ENCODE measurements around the gene ESRRB. TPM values are rescaled to one million over a fixed set of nuclear protein-coding genes. Genes with fewer than 3 reads are reported as not detected.
A peak's percentile ranks its signal among the peaks of the same experiment; 100 is the strongest.

Gene ESRRB
- total RNA-seq, 1 experiment from 2014 or later: 1.6 TPM

DNA sequence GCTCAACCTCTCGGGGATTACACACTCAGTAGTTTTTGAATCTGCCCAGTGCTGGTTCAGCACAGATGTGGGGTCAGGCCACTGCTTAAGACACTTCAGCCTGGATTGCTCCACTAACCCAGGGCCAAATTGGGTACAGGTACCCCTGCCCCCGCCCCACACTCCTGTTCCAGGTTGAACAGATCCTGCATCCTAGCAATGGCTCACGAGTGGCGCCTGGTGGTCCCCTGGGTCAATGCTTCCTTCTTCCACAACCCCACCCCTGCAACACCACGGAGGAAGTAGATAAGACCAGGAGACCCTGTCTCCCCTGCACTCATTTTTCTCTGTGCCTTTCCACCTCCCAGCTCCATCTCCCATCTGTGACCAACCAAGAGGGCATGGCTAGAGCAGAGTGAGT, 108.4 kb downstream of the ESRRB start:
- POLR2A ChIA-PET: no interaction called here
- Mint-ChIP-seq H3K27ac (no peak overlapping the region), H3K4me1 (peaks cover 25% of the 10 kb centered on the region), H3K27me3 (ENCODE audit: low read depth) (no peaks in the 10 kb centered on the region), H3K36me3 (no peaks in the 10 kb centered on the region), H3K9me3 (no peaks in the 10 kb centered on the region), H3K4me3 (no peak overlapping the region)
- peak; percentile 42 for DNase-seq (ENCODE audit: low spot score)
- TF ChIP-seq TP53 (CRISPR knock-in tag; IDR thresholded peaks at IDR 0.05) (no peak), ZNF423 (CRISPR knock-in tag; IDR thresholded peaks at IDR 0.05) (no peak), GABPB1 (CRISPR knock-in tag; IDR thresholded peaks at IDR 0.05) (no peak), MXD4 (CRISPR knock-in tag; IDR thresholded peaks at IDR 0.05; ENCODE audit: borderline replicate concordance) (no peak), ZNF317 (CRISPR knock-in tag; IDR thresholded peaks at IDR 0.05; ENCODE audit: borderline replicate concordance, low read depth) (no peak), JAZF1 (CRISPR knock-in tag; IDR thresholded peaks at IDR 0.05) (no peak), ZNF671 (CRISPR knock-in tag; IDR thresholded peaks at IDR 0.05) (no peak)
- TF ChIP-seq, protein P1, sequence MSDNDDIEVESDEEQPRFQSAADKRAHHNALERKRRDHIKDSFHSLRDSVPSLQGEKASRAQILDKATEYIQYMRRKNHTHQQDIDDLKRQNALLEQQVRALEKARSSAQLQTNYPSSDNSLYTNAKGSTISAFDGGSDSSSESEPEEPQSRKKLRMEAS (CRISPR knock-in tag; IDR thresholded peaks at IDR 0.05): no peak
- CTCF ChIA-PET: interaction anchor here (1.0 to 1.6 kb wide), 3 partner anchors 11 to 160 kb away, joined by 3 to 5 read pairs (median 4); no protein-coding TSS in a partner anchor
- ATAC-seq: peak; percentile 53

DNA sequence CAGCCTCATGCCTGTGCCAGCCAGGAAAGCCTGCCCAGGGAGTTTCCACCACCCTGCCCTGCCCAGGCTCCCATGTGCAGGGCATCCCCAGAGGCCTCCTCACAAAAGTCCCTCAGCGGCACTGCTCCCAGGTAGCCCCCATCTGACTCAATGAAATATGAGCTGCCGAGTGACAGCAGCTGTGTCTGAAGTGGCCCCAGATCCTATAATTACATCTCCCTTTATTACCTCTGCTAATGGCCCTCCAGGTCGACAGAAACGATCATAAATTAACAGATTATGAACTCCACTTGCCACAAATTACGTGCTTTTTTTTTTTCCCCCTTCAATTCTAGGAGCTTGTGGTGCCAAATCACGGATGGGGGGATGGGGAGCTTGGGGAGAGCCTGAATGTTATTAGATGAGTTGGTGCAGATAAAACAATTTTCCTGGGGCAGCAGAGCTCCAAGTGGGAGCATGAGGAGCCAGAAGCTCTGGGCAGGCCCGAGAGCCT, 110.4 kb downstream of the ESRRB start:
- peaks cover 16% of the 10 kb centered on the region for H3K4me1 Mint-ChIP-seq
- no peak for DNase-seq (ENCODE audit: low spot score)
- ChIA-PET POLR2A (interaction anchor here (0.5 kb wide), 1 partner anchor 156 kb away, joined by 3 read pairs; no protein-coding TSS in a partner anchor), CTCF (interaction anchor here (0.7 to 1.7 kb wide), 7 partner anchors 12 to 176 kb away, joined by 3 to 7 read pairs (median 4); no protein-coding TSS in a partner anchor)
- TF ChIP-seq, protein P1 (CRISPR knock-in tag; IDR thresholded peaks at IDR 0.05): no peak
- TF ChIP-seq ZNF232 (CRISPR knock-in tag; IDR thresholded peaks at IDR 0.05) (no peak), ZNF121 (CRISPR knock-in tag; IDR thresholded peaks at IDR 0.05) (no peak), KAT7 (CRISPR knock-in tag; IDR thresholded peaks at IDR 0.05; ENCODE audit: borderline replicate concordance) (no peak), FOXK1 (CRISPR knock-in tag; IDR thresholded peaks at IDR 0.05) (no peak), SOX15 (CRISPR knock-in tag; IDR thresholded peaks at IDR 0.05) (no peak)
- TF ChIP-seq, protein P2, sequence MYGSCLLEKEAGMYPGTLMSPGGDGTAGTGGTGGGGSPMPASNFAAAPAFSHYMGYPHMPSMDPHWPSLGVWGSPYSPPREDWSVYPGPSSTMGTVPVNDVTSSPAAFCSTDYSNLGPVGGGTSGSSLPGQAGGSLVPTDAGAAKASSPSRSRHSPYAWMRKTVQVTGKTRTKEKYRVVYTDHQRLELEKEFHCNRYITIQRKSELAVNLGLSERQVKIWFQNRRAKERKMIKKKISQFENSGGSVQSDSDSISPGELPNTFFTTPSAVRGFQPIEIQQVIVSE (CRISPR knock-in tag; IDR thresholded peaks at IDR 0.05; ENCODE audit: borderline replicate concordance): no peak
- TF ChIP-seq, protein P3, sequence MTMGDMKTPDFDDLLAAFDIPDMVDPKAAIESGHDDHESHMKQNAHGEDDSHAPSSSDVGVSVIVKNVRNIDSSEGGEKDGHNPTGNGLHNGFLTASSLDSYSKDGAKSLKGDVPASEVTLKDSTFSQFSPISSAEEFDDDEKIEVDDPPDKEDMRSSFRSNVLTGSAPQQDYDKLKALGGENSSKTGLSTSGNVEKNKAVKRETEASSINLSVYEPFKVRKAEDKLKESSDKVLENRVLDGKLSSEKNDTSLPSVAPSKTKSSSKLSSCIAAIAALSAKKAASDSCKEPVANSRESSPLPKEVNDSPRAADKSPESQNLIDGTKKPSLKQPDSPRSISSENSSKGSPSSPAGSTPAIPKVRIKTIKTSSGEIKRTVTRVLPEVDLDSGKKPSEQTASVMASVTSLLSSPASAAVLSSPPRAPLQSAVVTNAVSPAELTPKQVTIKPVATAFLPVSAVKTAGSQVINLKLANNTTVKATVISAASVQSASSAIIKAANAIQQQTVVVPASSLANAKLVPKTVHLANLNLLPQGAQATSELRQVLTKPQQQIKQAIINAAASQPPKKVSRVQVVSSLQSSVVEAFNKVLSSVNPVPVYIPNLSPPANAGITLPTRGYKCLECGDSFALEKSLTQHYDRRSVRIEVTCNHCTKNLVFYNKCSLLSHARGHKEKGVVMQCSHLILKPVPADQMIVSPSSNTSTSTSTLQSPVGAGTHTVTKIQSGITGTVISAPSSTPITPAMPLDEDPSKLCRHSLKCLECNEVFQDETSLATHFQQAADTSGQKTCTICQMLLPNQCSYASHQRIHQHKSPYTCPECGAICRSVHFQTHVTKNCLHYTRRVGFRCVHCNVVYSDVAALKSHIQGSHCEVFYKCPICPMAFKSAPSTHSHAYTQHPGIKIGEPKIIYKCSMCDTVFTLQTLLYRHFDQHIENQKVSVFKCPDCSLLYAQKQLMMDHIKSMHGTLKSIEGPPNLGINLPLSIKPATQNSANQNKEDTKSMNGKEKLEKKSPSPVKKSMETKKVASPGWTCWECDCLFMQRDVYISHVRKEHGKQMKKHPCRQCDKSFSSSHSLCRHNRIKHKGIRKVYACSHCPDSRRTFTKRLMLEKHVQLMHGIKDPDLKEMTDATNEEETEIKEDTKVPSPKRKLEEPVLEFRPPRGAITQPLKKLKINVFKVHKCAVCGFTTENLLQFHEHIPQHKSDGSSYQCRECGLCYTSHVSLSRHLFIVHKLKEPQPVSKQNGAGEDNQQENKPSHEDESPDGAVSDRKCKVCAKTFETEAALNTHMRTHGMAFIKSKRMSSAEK (CRISPR knock-in tag; IDR thresholded peaks at IDR 0.05; ENCODE audit: borderline replicate concordance): no peak
- H3K36me3 Mint-ChIP-seq: no peaks in the 10 kb centered on the region
- no peak for ATAC-seq
- H3K27ac Mint-ChIP-seq: no peak overlapping the region
- no peaks in the 10 kb centered on the region for H3K27me3 Mint-ChIP-seq (ENCODE audit: low read depth)
- H3K9me3 Mint-ChIP-seq: no peaks in the 10 kb centered on the region
- H3K4me3 Mint-ChIP-seq: no peak overlapping the region

DNA sequence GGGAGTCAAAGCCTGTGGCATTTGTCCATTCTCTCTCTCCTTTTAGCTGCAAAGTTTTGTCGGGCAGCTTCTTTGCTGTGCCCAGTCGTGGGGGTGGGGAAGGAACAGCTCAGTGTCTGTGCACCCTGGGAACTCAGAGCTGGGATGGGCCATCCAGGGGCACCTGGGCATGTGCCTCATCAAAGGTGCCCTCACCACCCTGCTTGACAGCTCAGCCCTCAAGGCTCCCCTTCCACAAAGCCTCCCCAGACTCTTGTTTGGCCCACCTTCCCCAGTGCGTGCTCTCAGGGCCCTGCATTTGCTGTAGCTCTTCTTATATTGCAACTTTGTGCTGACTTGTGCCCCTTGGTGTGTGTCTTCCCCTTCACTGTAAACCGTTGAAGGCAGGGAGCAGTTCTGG, 112.6 kb downstream of the ESRRB start:
- no peak for DNase-seq (ENCODE audit: low spot score)
- ChIA-PET POLR2A (no interaction called here), CTCF (interaction anchor here (1.1 to 2.0 kb wide), 4 partner anchors 9 to 159 kb away, joined by 3 to 7 read pairs (median 6); no protein-coding TSS in a partner anchor)
- Mint-ChIP-seq H3K9me3 (no peaks in the 10 kb centered on the region), H3K27me3 (ENCODE audit: low read depth) (no peaks in the 10 kb centered on the region), H3K4me1 (peaks cover 16% of the 10 kb centered on the region), H3K27ac (no peak overlapping the region), H3K36me3 (no peaks in the 10 kb centered on the region), H3K4me3 (no peak overlapping the region)
- TF ChIP-seq GRHL2 (CRISPR knock-in tag; IDR thresholded peaks at IDR 0.05; ENCODE audit: insufficient replicate concordance, severe bottlenecking): no peak
- no peak for TF ChIP-seq ZNF423 (CRISPR knock-in tag; IDR thresholded peaks at IDR 0.05)
- TF ChIP-seq, protein P4, sequence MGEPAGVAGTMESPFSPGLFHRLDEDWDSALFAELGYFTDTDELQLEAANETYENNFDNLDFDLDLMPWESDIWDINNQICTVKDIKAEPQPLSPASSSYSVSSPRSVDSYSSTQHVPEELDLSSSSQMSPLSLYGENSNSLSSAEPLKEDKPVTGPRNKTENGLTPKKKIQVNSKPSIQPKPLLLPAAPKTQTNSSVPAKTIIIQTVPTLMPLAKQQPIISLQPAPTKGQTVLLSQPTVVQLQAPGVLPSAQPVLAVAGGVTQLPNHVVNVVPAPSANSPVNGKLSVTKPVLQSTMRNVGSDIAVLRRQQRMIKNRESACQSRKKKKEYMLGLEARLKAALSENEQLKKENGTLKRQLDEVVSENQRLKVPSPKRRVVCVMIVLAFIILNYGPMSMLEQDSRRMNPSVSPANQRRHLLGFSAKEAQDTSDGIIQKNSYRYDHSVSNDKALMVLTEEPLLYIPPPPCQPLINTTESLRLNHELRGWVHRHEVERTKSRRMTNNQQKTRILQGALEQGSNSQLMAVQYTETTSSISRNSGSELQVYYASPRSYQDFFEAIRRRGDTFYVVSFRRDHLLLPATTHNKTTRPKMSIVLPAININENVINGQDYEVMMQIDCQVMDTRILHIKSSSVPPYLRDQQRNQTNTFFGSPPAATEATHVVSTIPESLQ (CRISPR knock-in tag; IDR thresholded peaks at IDR 0.05): no peak
- no peak for TF ChIP-seq ATF1 (CRISPR knock-in tag; IDR thresholded peaks at IDR 0.05)
- TF ChIP-seq ESRRA (CRISPR knock-in tag; IDR thresholded peaks at IDR 0.05; ENCODE audit: borderline replicate concordance): no peak
- TF ChIP-seq, protein P5, sequence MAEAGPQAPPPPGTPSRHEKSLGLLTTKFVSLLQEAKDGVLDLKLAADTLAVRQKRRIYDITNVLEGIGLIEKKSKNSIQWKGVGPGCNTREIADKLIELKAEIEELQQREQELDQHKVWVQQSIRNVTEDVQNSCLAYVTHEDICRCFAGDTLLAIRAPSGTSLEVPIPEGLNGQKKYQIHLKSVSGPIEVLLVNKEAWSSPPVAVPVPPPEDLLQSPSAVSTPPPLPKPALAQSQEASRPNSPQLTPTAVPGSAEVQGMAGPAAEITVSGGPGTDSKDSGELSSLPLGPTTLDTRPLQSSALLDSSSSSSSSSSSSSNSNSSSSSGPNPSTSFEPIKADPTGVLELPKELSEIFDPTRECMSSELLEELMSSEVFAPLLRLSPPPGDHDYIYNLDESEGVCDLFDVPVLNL (CRISPR knock-in tag; IDR thresholded peaks at IDR 0.05; ENCODE audit: borderline replicate concordance, low read depth): no peak
- no peak for TF ChIP-seq TEAD4 (CRISPR knock-in tag; IDR thresholded peaks at IDR 0.05)
- TF ChIP-seq ZNF263 (CRISPR knock-in tag; IDR thresholded peaks at IDR 0.05; ENCODE audit: low read depth): no peak
- no peak for TF ChIP-seq ZNF121 (CRISPR knock-in tag; IDR thresholded peaks at IDR 0.05)
- TF ChIP-seq RELA (CRISPR knock-in tag; IDR thresholded peaks at IDR 0.05; ENCODE audit: borderline replicate concordance): no peak
- no peak for TF ChIP-seq SP1 (CRISPR knock-in tag; conservative IDR thresholded peaks at IDR 0.05)
- ATAC-seq: no peak

Data from WTC11 (cell line).